ENCODE measurements around the gene TDRD6. TPM values are rescaled to one million over a fixed set of nuclear protein-coding genes. Genes with fewer than 3 reads are reported as not detected.
A peak's percentile ranks its signal among the peaks of the same experiment; 100 is the strongest.

Gene TDRD6
- total RNA-seq, 1 donor from 2014 or later: 1.4 TPM

- DNase-seq: no peak
Measured at GRCh38 chr6:46688117-46688965, 656 bp downstream of the TDRD6 start.

GRCh38 chr6:46688966-46689335, 1.3 kb downstream of the TDRD6 start:
- no peak for DNase-seq

GRCh38 chr6:46689657-46690056, 2.0 kb downstream of the TDRD6 start:
- DNase-seq: no peak

- DNase-seq: peak; percentile 81
Measured at GRCh38 chr6:46690141-46690755, 2.6 kb downstream of the TDRD6 start.

GRCh38 chr6:46690911-46691451, 3.3 kb downstream of the TDRD6 start:
- peak; percentile 1 for DNase-seq

- DNase-seq: no peak
Measured at GRCh38 chr6:46699970-46700369, 12.3 kb downstream of the TDRD6 start.

- peak; percentile 49 for DNase-seq
Measured at GRCh38 chr6:46704562-46704961, 16.9 kb downstream of the TDRD6 start.

GRCh38 chr6:46706464-46706863, 18.8 kb downstream of the TDRD6 start:
- no peak for DNase-seq

GRCh38 chr6:46711491-46711890, 23.8 kb downstream of the TDRD6 start:
- no peak for DNase-seq

- no peak for DNase-seq
Measured at GRCh38 chr6:46715141-46715540, 27.5 kb downstream of the TDRD6 start.

- no peak for DNase-seq
Measured at GRCh38 chr6:46719099-46719498, 31.4 kb downstream of the TDRD6 start.

GRCh38 chr6:46720401-46720800, 32.7 kb downstream of the TDRD6 start:
- no peak for DNase-seq

- no peak for DNase-seq
Measured at GRCh38 chr6:46729787-46730326, 42.2 kb downstream of the TDRD6 start.

GRCh38 chr6:46730921-46731461, 43.3 kb downstream of the TDRD6 start:
- DNase-seq: no peak

GRCh38 chr6:46733341-46733801, 45.7 kb downstream of the TDRD6 start:
- no peak for DNase-seq

- DNase-seq: peak; percentile 56
Measured at GRCh38 chr6:46734867-46735719, 47.4 kb downstream of the TDRD6 start, which contains the start of gene PLA2G7. Gene PLA2G7, minus strand, starts transcription at chr6:46735375. Its CDS starts 12,484 bp downstream, at chr6:46722891.

GRCh38 chr6:46735720-46736031, 48.0 kb downstream of the TDRD6 start:
- DNase-seq: no peak

GRCh38 chr6:46736906-46737305, 49.2 kb downstream of the TDRD6 start:
- no peak for DNase-seq

- no peak for DNase-seq
Measured at GRCh38 chr6:46741482-46741881, 53.8 kb downstream of the TDRD6 start.

GRCh38 chr6:46741910-46742309, 54.2 kb downstream of the TDRD6 start:
- no peak for DNase-seq

GRCh38 chr6:46743425-46744158, 55.9 kb downstream of the TDRD6 start:
- no peak for DNase-seq

All from tongue (tissue), 2 donors.